ENCODE measurements around the gene C20orf204.

Gene C20orf204

GRCh38 chr20:64045346-64046011, 9.5 kb downstream of the C20orf204 start:
- no peak overlapping the region for H3K27ac ChIP-seq (ENCODE audit: low read length)
- H3K36me3 ChIP-seq (ENCODE audit: insufficient read depth, low read length): no peaks in the 10 kb centered on the region
- no peak for DNase-seq
- no peak overlapping the region for H3K4me2 ChIP-seq (ENCODE audit: insufficient read depth, low read length)
- no peaks in the 10 kb centered on the region for H3K9me3 ChIP-seq (ENCODE audit: insufficient read depth, low read length, severe bottlenecking)
- no peak overlapping the region for H2AFZ ChIP-seq (ENCODE audit: low read depth, low read length)
- peaks cover 20% of the 10 kb centered on the region for H3K27me3 ChIP-seq (ENCODE audit: insufficient read depth, low read length, poor library complexity)
- TF ChIP-seq CTCF (IDR thresholded peaks at IDR 0.05; ENCODE audit: borderline replicate concordance, extremely low read depth, low read length, poor library complexity, severe bottlenecking) (no peak), EZH2 (IDR thresholded peaks at IDR 0.05; ENCODE audit: borderline replicate concordance, low read depth, low read length, severe bottlenecking) (no peak)
- H3K9ac ChIP-seq (ENCODE audit: low read depth, low read length): no peak overlapping the region
- H3K4me3 ChIP-seq (ENCODE audit: low read depth in 1 of 2, low read length in 2 of 2): no peak overlapping the region
- no peak for ATAC-seq (ENCODE audit: insufficient read depth, low read depth)
- H3K79me2 ChIP-seq (ENCODE audit: insufficient read depth, low read length): no peaks in the 10 kb centered on the region
- H4K20me1 ChIP-seq (ENCODE audit: insufficient read depth, low read length): no peaks in the 10 kb centered on the region
- peaks cover 15% of the 10 kb centered on the region for H3K4me1 ChIP-seq (ENCODE audit: insufficient read depth, low read length)

- Histone ChIP-seq H3K9me3 (ENCODE audit: insufficient read depth, low read length, severe bottlenecking) (no peaks in the 10 kb centered on the region), H4K20me1 (ENCODE audit: insufficient read depth, low read length) (no peaks in the 10 kb centered on the region), H3K4me3 (ENCODE audit: low read depth in 1 of 2, low read length in 2 of 2) (no peak overlapping the region), H3K27me3 (ENCODE audit: insufficient read depth, low read length, poor library complexity) (peaks cover 5% of the 10 kb centered on the region), H3K4me2 (ENCODE audit: insufficient read depth, low read length) (no peak overlapping the region), H3K4me1 (ENCODE audit: insufficient read depth, low read length) (peaks cover 5% of the 10 kb centered on the region), H3K9ac (ENCODE audit: low read depth, low read length) (no peak overlapping the region), H3K27ac (ENCODE audit: low read length) (no peak overlapping the region), H3K79me2 (ENCODE audit: insufficient read depth, low read length) (no peaks in the 10 kb centered on the region), H2AFZ (ENCODE audit: low read depth, low read length) (no peak overlapping the region), H3K36me3 (ENCODE audit: insufficient read depth, low read length) (no peaks in the 10 kb centered on the region)
- ATAC-seq (ENCODE audit: insufficient read depth, low read depth): no peak
- TF ChIP-seq CTCF (IDR thresholded peaks at IDR 0.05; ENCODE audit: borderline replicate concordance, extremely low read depth, low read length, poor library complexity, severe bottlenecking) (no peak), EZH2 (IDR thresholded peaks at IDR 0.05; ENCODE audit: borderline replicate concordance, low read depth, low read length, severe bottlenecking) (no peak)
- DNase-seq: no peak
Observed at GRCh38 chr20:64047046-64047389, 11.0 kb downstream of the C20orf204 start.

- ATAC-seq (ENCODE audit: insufficient read depth, low read depth): no peak
- TF ChIP-seq CTCF (IDR thresholded peaks at IDR 0.05; ENCODE audit: borderline replicate concordance, extremely low read depth, low read length, poor library complexity, severe bottlenecking): no peak
- H3K79me2 ChIP-seq (ENCODE audit: insufficient read depth, low read length): no peaks in the 10 kb centered on the region
- H2AFZ ChIP-seq (ENCODE audit: low read depth, low read length): no peak overlapping the region
- no peak for DNase-seq
- no peak overlapping the region for H3K27ac ChIP-seq (ENCODE audit: low read length)
- no peak overlapping the region for H3K4me2 ChIP-seq (ENCODE audit: insufficient read depth, low read length)
- H3K9ac ChIP-seq (ENCODE audit: low read depth, low read length): no peak overlapping the region
- H4K20me1 ChIP-seq (ENCODE audit: insufficient read depth, low read length): no peaks in the 10 kb centered on the region
- H3K36me3 ChIP-seq (ENCODE audit: insufficient read depth, low read length): no peaks in the 10 kb centered on the region
- no peaks in the 10 kb centered on the region for H3K4me1 ChIP-seq (ENCODE audit: insufficient read depth, low read length)
- H3K4me3 ChIP-seq (ENCODE audit: low read depth in 1 of 2, low read length in 2 of 2): no peak overlapping the region
- H3K27me3 ChIP-seq (ENCODE audit: insufficient read depth, low read length, poor library complexity): no peaks in the 10 kb centered on the region
- H3K9me3 ChIP-seq (ENCODE audit: insufficient read depth, low read length, severe bottlenecking): no peaks in the 10 kb centered on the region
Observed at GRCh38 chr20:64047968-64048401, 12.0 kb downstream of the C20orf204 start.
